ENCODE data around the gene CDC37.

Gene CDC37

GRCh38 chr19:10403137-10404021 lies at the start of gene CDC37:
TSS of gene CDC37 (minus strand) at chr19:10403542. CDS start at chr19:10403479, 63 bp downstream.
- Histone ChIP-seq H3K4me3 (peak within 1 kb of the TSS; percentile 92 to 96), H3K36me3 (no peaks in the 10 kb centered on the region), H3K27me3 (peaks cover 0 to 32% of the 10 kb centered on the region in 2 donors), H3K27ac (peak within 1 kb of the TSS; percentile 75 to 80), H3K9me3 (no peaks in the 10 kb centered on the region), H3K4me1 (peaks cover 0 to 46% (median 43%) of the 10 kb centered on the region in 4 donors)
- intact Hi-C loops (cut with DNase I; ENCODE audit: low total_unique reads): loop anchor here (2.0 to 10.0 kb wide), 2 partner anchors 21 to 161 kb away; partner anchors contain the start of genes CDKN2D and KRI1
- peak; percentile 94 to 97 for DNase-seq
- TF ChIP-seq, protein P1, sequence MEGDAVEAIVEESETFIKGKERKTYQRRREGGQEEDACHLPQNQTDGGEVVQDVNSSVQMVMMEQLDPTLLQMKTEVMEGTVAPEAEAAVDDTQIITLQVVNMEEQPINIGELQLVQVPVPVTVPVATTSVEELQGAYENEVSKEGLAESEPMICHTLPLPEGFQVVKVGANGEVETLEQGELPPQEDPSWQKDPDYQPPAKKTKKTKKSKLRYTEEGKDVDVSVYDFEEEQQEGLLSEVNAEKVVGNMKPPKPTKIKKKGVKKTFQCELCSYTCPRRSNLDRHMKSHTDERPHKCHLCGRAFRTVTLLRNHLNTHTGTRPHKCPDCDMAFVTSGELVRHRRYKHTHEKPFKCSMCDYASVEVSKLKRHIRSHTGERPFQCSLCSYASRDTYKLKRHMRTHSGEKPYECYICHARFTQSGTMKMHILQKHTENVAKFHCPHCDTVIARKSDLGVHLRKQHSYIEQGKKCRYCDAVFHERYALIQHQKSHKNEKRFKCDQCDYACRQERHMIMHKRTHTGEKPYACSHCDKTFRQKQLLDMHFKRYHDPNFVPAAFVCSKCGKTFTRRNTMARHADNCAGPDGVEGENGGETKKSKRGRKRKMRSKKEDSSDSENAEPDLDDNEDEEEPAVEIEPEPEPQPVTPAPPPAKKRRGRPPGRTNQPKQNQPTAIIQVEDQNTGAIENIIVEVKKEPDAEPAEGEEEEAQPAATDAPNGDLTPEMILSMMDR (IDR thresholded peaks at IDR 0.05): no peak

- H3K27me3 ChIP-seq: no peaks in the 10 kb centered on the region
- no peak for DNase-seq
- H3K9me3 ChIP-seq: no peaks in the 10 kb centered on the region
- no peak overlapping the region for H3K27ac ChIP-seq
- H3K4me3 ChIP-seq: no peak overlapping the region
- peaks cover 0 to 22% (median 18%) of the 10 kb centered on the region in 3 donors for H3K36me3 ChIP-seq
- TF ChIP-seq, protein P1 (IDR thresholded peaks at IDR 0.05): no peak
- no peaks in the 10 kb centered on the region for H3K4me1 ChIP-seq
- intact Hi-C loops (cut with DNase I; ENCODE audit: low total_unique reads): no loop called here
Measured at GRCh38 chr19:10450853-10451609, 47.7 kb upstream of the CDC37 start.

DNA sequence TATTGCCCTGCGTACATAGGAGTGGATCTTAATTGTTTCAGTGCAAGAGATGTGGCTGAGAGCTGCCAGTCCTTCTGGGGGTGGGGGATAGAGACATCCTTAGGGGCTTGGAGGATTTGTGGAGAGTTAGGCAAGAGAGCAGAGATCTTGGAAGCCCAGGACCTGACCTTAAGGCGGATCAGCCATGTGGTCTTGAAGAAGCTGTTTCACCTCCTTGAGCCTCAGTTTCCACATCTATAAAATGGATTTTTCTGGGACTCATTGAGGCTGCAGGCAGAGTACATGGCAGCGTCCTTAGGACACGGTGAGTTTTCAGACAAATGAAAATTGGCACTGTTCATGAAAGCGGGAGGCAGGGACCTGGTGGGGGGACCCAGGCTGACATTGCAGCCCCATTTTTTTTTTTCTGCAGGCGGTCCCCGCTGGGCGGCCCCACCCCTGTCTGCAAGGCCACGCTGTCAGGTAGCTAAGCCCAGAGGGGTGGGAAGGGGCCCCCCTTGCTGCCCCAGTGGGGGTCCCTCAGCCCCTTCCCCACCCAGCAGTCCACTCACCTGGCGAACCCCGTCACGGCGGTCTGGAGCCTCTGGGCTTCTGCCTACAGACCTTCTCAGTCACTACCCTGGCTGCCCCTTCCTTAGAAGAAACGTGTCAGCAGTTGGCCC lies 47.0 kb upstream of the CDC37 start:
- intact Hi-C loops (cut with DNase I; ENCODE audit: low total_unique reads): no loop called here
- peaks cover 0 to 22% (median 18%) of the 10 kb centered on the region in 3 donors for H3K36me3 ChIP-seq
- H3K27me3 ChIP-seq: no peaks in the 10 kb centered on the region
- H3K9me3 ChIP-seq: no peaks in the 10 kb centered on the region
- TF ChIP-seq, protein P1 (IDR thresholded peaks at IDR 0.05): no peak
- H3K4me3 ChIP-seq: no peak overlapping the region
- H3K4me1 ChIP-seq: no peaks in the 10 kb centered on the region
- DNase-seq: no peak
- no peak overlapping the region for H3K27ac ChIP-seq

- H3K36me3 ChIP-seq: peaks cover 0 to 22% (median 18%) of the 10 kb centered on the region in 3 donors
- no peaks in the 10 kb centered on the region for H3K9me3 ChIP-seq
- no peaks in the 10 kb centered on the region for H3K27me3 ChIP-seq
- no peak for DNase-seq
- no peaks in the 10 kb centered on the region for H3K4me1 ChIP-seq
- H3K4me3 ChIP-seq: no peak overlapping the region
- intact Hi-C loops (cut with DNase I; ENCODE audit: low total_unique reads): no loop called here
- TF ChIP-seq, protein P1 (IDR thresholded peaks at IDR 0.05): no peak
- no peak overlapping the region for H3K27ac ChIP-seq
Measured at GRCh38 chr19:10449037-10449436, 45.7 kb upstream of the CDC37 start.

DNA sequence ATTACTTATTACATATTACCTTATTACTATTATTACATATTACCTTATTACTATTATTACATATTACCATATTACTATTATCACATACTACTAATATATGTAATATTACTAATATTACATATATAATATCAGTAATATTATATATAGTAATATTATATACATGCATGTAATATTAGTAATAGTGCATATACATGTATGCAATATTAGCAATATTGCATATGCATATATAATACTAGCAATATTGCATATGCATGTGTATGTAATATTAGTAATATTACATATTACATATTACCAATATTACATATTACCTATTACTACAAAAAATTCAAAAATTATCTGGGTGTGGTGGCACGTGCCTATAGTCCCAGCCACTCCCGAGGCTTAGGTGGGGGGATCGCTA lies 39.4 kb upstream of the CDC37 start:
- intact Hi-C loops (cut with DNase I; ENCODE audit: low total_unique reads): no loop called here
- H3K4me1 ChIP-seq: no peaks in the 10 kb centered on the region
- no peaks in the 10 kb centered on the region for H3K9me3 ChIP-seq
- TF ChIP-seq, protein P1 (IDR thresholded peaks at IDR 0.05): no peak
- H3K4me3 ChIP-seq: no peak overlapping the region
- H3K27ac ChIP-seq: no peak overlapping the region
- no peaks in the 10 kb centered on the region for H3K27me3 ChIP-seq
- H3K36me3 ChIP-seq: peaks cover 0 to 4% (median 0%) of the 10 kb centered on the region in 3 donors
- no peak for DNase-seq
